ENCODE data around the gene UBE2O. TPM values are rescaled to one million over a fixed set of nuclear protein-coding genes. Genes with fewer than 3 reads are reported as not detected.

The UBE2O gene
- total RNA-seq, 2 experiments from 2014 or later = 43.4 to 79.6 TPM

DNA sequence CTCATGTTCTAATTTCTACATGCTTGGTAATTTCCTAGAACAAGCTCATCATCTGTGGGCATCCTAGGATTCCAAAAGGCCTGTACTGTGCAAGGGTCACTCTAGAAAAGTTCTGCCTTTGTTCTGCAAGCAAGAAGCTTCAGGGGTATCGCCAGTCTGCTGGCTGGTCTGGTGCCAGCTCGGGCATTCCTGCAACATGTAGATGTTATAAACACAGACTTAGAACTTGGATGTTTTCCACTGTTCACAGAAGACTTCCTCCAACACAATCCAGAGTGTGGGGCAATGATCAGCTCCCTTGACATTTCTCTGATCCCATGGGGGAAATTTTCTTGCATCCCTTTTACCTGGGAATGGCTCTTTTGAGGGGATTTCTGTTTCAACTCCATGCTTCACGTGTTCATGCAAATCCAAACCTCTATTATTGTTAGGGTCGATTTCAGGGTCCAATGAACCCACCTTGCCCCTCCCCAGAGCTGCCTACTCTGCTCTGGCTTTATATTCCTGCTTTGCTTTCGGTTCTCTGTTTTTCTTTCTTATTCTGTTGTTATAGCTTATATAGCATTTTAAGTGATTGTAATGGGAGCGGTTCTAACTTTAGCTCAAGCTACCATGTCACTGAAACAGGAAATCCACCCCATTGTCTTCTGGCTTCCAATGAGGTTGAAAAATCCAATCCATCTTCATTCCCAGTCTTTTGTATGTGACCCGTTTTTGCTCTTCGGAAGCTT lies 25.3 kb downstream of the UBE2O start:
- Histone ChIP-seq H3K27ac (ENCODE audit: low read depth, low read length, poor library complexity, severe bottlenecking) (peak overlapping the region; percentile 92), H3K4me1 (ENCODE audit: insufficient read depth, low read length, poor library complexity, severe bottlenecking) (peaks cover 95% of the 10 kb centered on the region), H3K36me3 (ENCODE audit: insufficient read depth, low read length) (no peaks in the 10 kb centered on the region; the same call in 1 of the 2 replicates), H3K9me2 (ENCODE audit: insufficient read depth, low read length) (no peaks in the 10 kb centered on the region), H2AFZ (ENCODE audit: low read length) (no peak overlapping the region), H3K9me3 (ENCODE audit: low read length) (0 out of 2 replicates have a peak, but pooled peaks cover 4% of the 10 kb centered on the region), H3K4me2 (ENCODE audit: low read length) (peak overlapping the region; percentile 82), H4K20me1 (ENCODE audit: insufficient read depth, low read length) (no peaks in the 10 kb centered on the region), H3K4me3 (ENCODE audit: low read depth, low read length, poor library complexity, severe bottlenecking) (peak overlapping the region; percentile 59), H3K79me2 (ENCODE audit: insufficient read depth, low read depth, low read length) (peaks cover 91% of the 10 kb centered on the region)
- no TSS peak for BruUV-seq (replicated peaks)
- peak; percentile 90 for DNase-seq (ENCODE audit: low spot score)
- ChIA-PET POLR2A (interaction anchor here (0.6 to 2.8 kb wide), 13 partner anchors 10 to 398 kb away, joined by 3 to 17 read pairs (median 5); partner anchors contain the start of genes RHBDF2 and UBE2O), CTCF (ENCODE audit: unreplicated experiment) (interaction anchor here (0.6 to 2.0 kb wide), 3 partner anchors 8 to 29 kb away, joined by 3 to 5 read pairs (median 4); no protein-coding TSS in a partner anchor)
- TF ChIP-seq, protein P1, sequence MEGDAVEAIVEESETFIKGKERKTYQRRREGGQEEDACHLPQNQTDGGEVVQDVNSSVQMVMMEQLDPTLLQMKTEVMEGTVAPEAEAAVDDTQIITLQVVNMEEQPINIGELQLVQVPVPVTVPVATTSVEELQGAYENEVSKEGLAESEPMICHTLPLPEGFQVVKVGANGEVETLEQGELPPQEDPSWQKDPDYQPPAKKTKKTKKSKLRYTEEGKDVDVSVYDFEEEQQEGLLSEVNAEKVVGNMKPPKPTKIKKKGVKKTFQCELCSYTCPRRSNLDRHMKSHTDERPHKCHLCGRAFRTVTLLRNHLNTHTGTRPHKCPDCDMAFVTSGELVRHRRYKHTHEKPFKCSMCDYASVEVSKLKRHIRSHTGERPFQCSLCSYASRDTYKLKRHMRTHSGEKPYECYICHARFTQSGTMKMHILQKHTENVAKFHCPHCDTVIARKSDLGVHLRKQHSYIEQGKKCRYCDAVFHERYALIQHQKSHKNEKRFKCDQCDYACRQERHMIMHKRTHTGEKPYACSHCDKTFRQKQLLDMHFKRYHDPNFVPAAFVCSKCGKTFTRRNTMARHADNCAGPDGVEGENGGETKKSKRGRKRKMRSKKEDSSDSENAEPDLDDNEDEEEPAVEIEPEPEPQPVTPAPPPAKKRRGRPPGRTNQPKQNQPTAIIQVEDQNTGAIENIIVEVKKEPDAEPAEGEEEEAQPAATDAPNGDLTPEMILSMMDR (conservative IDR thresholded peaks at IDR 0.05; ENCODE audit: low read length) = no peak
- TF ChIP-seq EZH2phosphoT487 (IDR thresholded peaks at IDR 0.05; ENCODE audit: borderline replicate concordance, low read depth, low read length) = no peak
- intact Hi-C loops (cut with micrococcal nuclease; ENCODE audit: unreplicated experiment) = loop anchor here (1.0 to 2.0 kb wide), 2 partner anchors 26 to 53 kb away; partner anchors contain the start of gene UBE2O

GRCh38 chr17:76426853-76427252 lies 26.1 kb downstream of the UBE2O start:
- intact Hi-C loops (cut with micrococcal nuclease; ENCODE audit: unreplicated experiment) = loop anchor here (1.0 kb wide), 1 partner anchor 26 kb away; the partner anchor contains the start of gene UBE2O
- Histone ChIP-seq H3K4me3 (ENCODE audit: low read depth, low read length, poor library complexity, severe bottlenecking) (peak overlapping the region; percentile 59), H4K20me1 (ENCODE audit: insufficient read depth, low read length) (no peaks in the 10 kb centered on the region), H3K9me3 (ENCODE audit: low read length) (0 out of 2 replicates have a peak, but pooled peaks cover 4% of the 10 kb centered on the region), H3K79me2 (ENCODE audit: insufficient read depth, low read depth, low read length) (peaks cover 91% of the 10 kb centered on the region), H3K27ac (ENCODE audit: low read depth, low read length, poor library complexity, severe bottlenecking) (peak overlapping the region; percentile 92), H2AFZ (ENCODE audit: low read length) (no peak overlapping the region), H3K4me1 (ENCODE audit: insufficient read depth, low read length, poor library complexity, severe bottlenecking) (peaks cover 95% of the 10 kb centered on the region), H3K36me3 (ENCODE audit: insufficient read depth, low read length) (peaks cover 5% of the 10 kb centered on the region), H3K9me2 (ENCODE audit: insufficient read depth, low read length) (no peaks in the 10 kb centered on the region), H3K4me2 (ENCODE audit: low read length) (peak overlapping the region; percentile 82)
- ChIA-PET POLR2A (interaction anchor here (0.9 to 2.8 kb wide), 5 partner anchors 16 to 96 kb away, joined by 3 to 17 read pairs (median 4); partner anchors contain the start of genes RHBDF2 and UBE2O), CTCF (ENCODE audit: unreplicated experiment) (interaction anchor here (1.8 to 2.0 kb wide), 2 partner anchors 10 to 18 kb away, joined by 4 read pairs; no protein-coding TSS in a partner anchor)
- BruUV-seq (replicated peaks) = no TSS peak
- DNase-seq (ENCODE audit: low spot score) = no peak
- TF ChIP-seq EZH2phosphoT487 (IDR thresholded peaks at IDR 0.05; ENCODE audit: borderline replicate concordance, low read depth, low read length) = no peak
- TF ChIP-seq, protein P1 (conservative IDR thresholded peaks at IDR 0.05; ENCODE audit: low read length) = no peak
